SK-N-SH (cell line): Measurements from ENCODE around the gene PKNOX2. TPM values are rescaled to one million over a fixed set of nuclear protein-coding genes. Genes with fewer than 3 reads are reported as not detected.

Experiments
- CTCF ChIA-PET: fragments of 300-600, 350-600 bp; formaldehyde crosslinking; extraction: SDS; loops from one replicate; lab custom pipeline; 2021; lab: Yijun Ruan, JAX
- POLR2A ChIA-PET: fragments of 350-600 bp; sonication (Branson Sonifier 250); formaldehyde crosslinking; extraction: SDS; loops from one replicate; lab custom pipeline; 2020; ENCODE audit warnings: antibody characterized with exemption, inconsistent platforms; lab: Yijun Ruan, JAX
- DNase-seq: peaks from one replicate; pipeline ENCODE4 v3.0.0; 2012
- H2AFZ ChIP-seq: fragments of 200-600 bp; sonication (generic); 2 replicates; pipeline ENCODE4 v1.8.1; 2016; ENCODE audit warnings: antibody characterized with exemption, mild to moderate bottlenecking, low read depth
- H3F3A ChIP-seq: fragments of 200-600 bp; sonication (generic); replicated peaks from 2 replicates; pipeline ENCODE3; 2016; ENCODE audit warnings: antibody characterized with exemption, mild to moderate bottlenecking; ENCODE audit not compliant: insufficient read depth
- H3K27ac ChIP-seq, 2 experiments: fragments of 200-500 bp in 1 of 2; fragments of 200-600 bp in 1 of 2; sonication (Bioruptor generic) in 1 of 2; sonication (generic), shearing (Covaris generic) in 1 of 2; 2 replicates each; pipeline versions ENCODE4 v1.5.1 to v1.6.1; 2014 to 2016; ENCODE audit warnings: low read depth in 2 of 2, inconsistent platforms in 1 of 2, low read length in 1 of 2, mild to moderate bottlenecking in 1 of 2, mixed read lengths in 1 of 2
- H3K27me3 ChIP-seq: fragments of 200-600 bp; sonication (generic), shearing (Covaris generic); 2 replicates; pipeline ENCODE4 v1.6.1; 2016; ENCODE audit warnings: mixed run types; ENCODE audit not compliant: insufficient read depth
- H3K36me3 ChIP-seq, 2 experiments: fragments of 200-500 bp in 1 of 2; fragments of 200-600 bp in 1 of 2; sonication (Bioruptor generic) in 1 of 2; sonication (generic) in 1 of 2; replicated peaks in 1 of 2; 2 replicates each; pipeline versions ENCODE3 to v1.5.1; 2014 to 2016; ENCODE audit warnings: low read length in 1 of 2, mild to moderate bottlenecking in 1 of 2; ENCODE audit not compliant: insufficient read depth in 2 of 2, control insufficient read depth in 1 of 2
- H3K4me1 ChIP-seq, 2 experiments: fragments of 200-500 bp in 1 of 2; fragments of 200-600 bp in 1 of 2; sonication (Bioruptor generic) in 1 of 2; sonication (generic), shearing (Covaris generic) in 1 of 2; 2 replicates each; pipeline versions ENCODE4 v1.5.1 to v1.6.1; 2014 to 2016; ENCODE audit warnings: low read depth in 1 of 2, low read length in 1 of 2, mixed run types in 1 of 2; ENCODE audit not compliant: insufficient read depth in 2 of 2, control insufficient read depth in 1 of 2
- H3K4me2 ChIP-seq: fragments of 200-600 bp; sonication (generic), shearing (Covaris generic); 2 replicates; pipeline ENCODE4 v1.6.1; 2017; ENCODE audit warnings: mixed run types
- H3K4me3 ChIP-seq, 2 experiments: fragments of 200-500 bp in 1 of 2; fragments of 200-600 bp in 1 of 2; sonication (Bioruptor generic) in 1 of 2; sonication (generic), shearing (Covaris generic) in 1 of 2; 2 replicates each; pipeline versions ENCODE4 v1.5.1 to v1.8.1; 2014 to 2016; ENCODE audit warnings: low read depth in 2 of 2, inconsistent platforms in 1 of 2, low read length in 1 of 2, mild to moderate bottlenecking in 1 of 2, mixed read lengths in 1 of 2, moderate library complexity in 1 of 2
- H3K79me2 ChIP-seq: fragments of 200-600 bp; sonication (generic); 2 replicates; pipeline ENCODE4 v1.8.1; 2017; ENCODE audit warnings: mild to moderate bottlenecking; ENCODE audit not compliant: insufficient read depth
- H3K9ac ChIP-seq: fragments of 200-600 bp; sonication (generic); 2 replicates; pipeline ENCODE4 v1.6.1; 2017; ENCODE audit warnings: mixed run types
- H3K9me2 ChIP-seq: fragments of 200-600 bp; sonication (generic); 2 replicates; pipeline ENCODE4 v1.6.1; 2017; ENCODE audit warnings: mixed run types
- H3K9me3 ChIP-seq: fragments of 200-600 bp; sonication (generic); 2 replicates; pipeline ENCODE4 v1.6.1; 2017; ENCODE audit warnings: mixed run types, mild to moderate bottlenecking, moderate library complexity
- H4K20me1 ChIP-seq: fragments of 200-600 bp; sonication (generic); 2 replicates; pipeline ENCODE4 v1.6.1; 2017; ENCODE audit warnings: mild to moderate bottlenecking, mixed run types; ENCODE audit not compliant: insufficient read depth
- CTCF ChIP-seq: fragments of 200-600 bp; sonication (generic); IDR thresholded peaks from 2 replicates; pipeline ENCODE4 v1.6.1; 2017; ENCODE audit warnings: antibody characterized with exemption, mild to moderate bottlenecking, moderate library complexity
- EP300 ChIP-seq, 2 experiments: IDR thresholded peaks; 2 replicates each; pipeline versions ENCODE4 v1.4.0 to v1.6.1; 2012; ENCODE audit warnings: borderline replicate concordance in 1 of 2, low read depth in 1 of 2, low read length in 1 of 2
- EZH2phosphoT487 ChIP-seq: fragments of 200-600 bp; sonication (generic); IDR thresholded peaks from 2 replicates; pipeline ENCODE4 v1.6.1; 2017; ENCODE audit warnings: low read depth, mixed run types, mild to moderate bottlenecking, antibody characterized with exemption, moderate library complexity, borderline replicate concordance
- FOSL2 ChIP-seq: IDR thresholded peaks from 2 replicates; pipeline ENCODE4 v1.4.0; 2012; ENCODE audit warnings: low read depth, mild to moderate bottlenecking, moderate library complexity, borderline replicate concordance
- FOXJ3 ChIP-seq: sonication (generic); formaldehyde crosslinking; IDR thresholded peaks from 2 replicates; pipeline ENCODE4 v1.5.1; 2020; ENCODE audit warnings: mild to moderate bottlenecking, missing genetic modification reagents
- FOXM1 ChIP-seq: IDR thresholded peaks from 2 replicates; pipeline ENCODE4 v1.4.0; 2012; ENCODE audit warnings: low read depth, mild to moderate bottlenecking
- GABPA ChIP-seq: IDR thresholded peaks from 2 replicates; pipeline ENCODE4 v1.4.0; 2012; ENCODE audit warnings: low read depth, mild to moderate bottlenecking
- GATA2 ChIP-seq: sonication (generic); formaldehyde crosslinking; IDR thresholded peaks from 2 replicates; pipeline ENCODE4 v1.5.0; 2020; ENCODE audit warnings: mild to moderate bottlenecking, missing genetic modification reagents
- JUND ChIP-seq: IDR thresholded peaks from 2 replicates; pipeline ENCODE4 v1.4.0; 2012
- NFIC ChIP-seq: IDR thresholded peaks from 2 replicates; pipeline ENCODE4 v1.4.0; 2012; ENCODE audit warnings: borderline replicate concordance
- NRF1 ChIP-seq: IDR thresholded peaks from 2 replicates; pipeline ENCODE4 v1.6.1; 2012; ENCODE audit warnings: low read depth, mild to moderate bottlenecking, low read length
- RAD21 ChIP-seq: IDR thresholded peaks from 2 replicates; pipeline ENCODE4 v1.6.1; 2012; ENCODE audit warnings: mild to moderate bottlenecking, low read length
- RXRA ChIP-seq: IDR thresholded peaks from 2 replicates; pipeline ENCODE4 v1.4.0; 2012; ENCODE audit warnings: low read depth, mild to moderate bottlenecking, borderline replicate concordance
- SIN3A ChIP-seq: IDR thresholded peaks from 2 replicates; pipeline ENCODE4 v1.6.1; 2012; ENCODE audit warnings: low read depth, mild to moderate bottlenecking, low read length, moderate library complexity, borderline replicate concordance
- SMC3 ChIP-seq: IDR thresholded peaks from 2 replicates; pipeline ENCODE4 v1.6.1; 2012; ENCODE audit warnings: low read depth, low read length, improper control_type of control experiment
- TAF1 ChIP-seq: IDR thresholded peaks from 2 replicates; pipeline ENCODE4 v1.6.1; 2012; ENCODE audit warnings: low read depth, mild to moderate bottlenecking, low read length, moderate library complexity, borderline replicate concordance
- TCF12 ChIP-seq: IDR thresholded peaks from 2 replicates; pipeline ENCODE4 v1.4.0; 2012
- TEAD4 ChIP-seq: IDR thresholded peaks from 2 replicates; pipeline ENCODE4 v1.4.0; 2012; ENCODE audit warnings: mild to moderate bottlenecking, borderline replicate concordance; ENCODE audit not compliant: insufficient read depth
- USF2 ChIP-seq: fragments of 150-350 bp; IDR thresholded peaks from 2 replicates; pipeline ENCODE4 v1.6.1; 2017; ENCODE audit warnings: antibody characterized with exemption, low read length, low read depth, borderline replicate concordance
- YY1 ChIP-seq: IDR thresholded peaks from 2 replicates; pipeline ENCODE4 v1.4.0; 2012; ENCODE audit warnings: low read depth, mild to moderate bottlenecking
- WGBS: methylation state at CpG from one replicate; pipeline ENCODE4 v1.1.6; 2017; ENCODE audit warnings: low lambda C conversion rate; 5-methylcytosine and 5-hydroxymethylcytosine counted together
- polyA plus RNA-seq, 3 experiments: library from polyadenylated mRNA; depleted of rRNA; stranded (reverse); fragments of >200 nt; gene quantifications; 2 replicates each; pipeline ENCODE4 v1.2.3, GENCODE V29; 2012

PKNOX2 gene
- polyA plus RNA-seq, 1 of the 3 experiments (the other 2 are of a cell fraction) = 0.02 TPM

- Histone ChIP-seq H3F3A (no peaks in the 10 kb centered on the region), H3K9me2 (no peaks in the 10 kb centered on the region), H3K79me2 (no peaks in the 10 kb centered on the region), H3K27me3 (no peaks in the 10 kb centered on the region), H3K36me3 (no peaks in the 10 kb centered on the region), H3K9me3 (no peaks in the 10 kb centered on the region), H3K4me2 (no peak overlapping the region), H3K4me3 (no peak overlapping the region), H3K4me1 (no peaks in the 10 kb centered on the region), H2AFZ (no peak overlapping the region), H3K27ac (no peak overlapping the region), H4K20me1 (no peaks in the 10 kb centered on the region), H3K9ac (no peak overlapping the region)
- CTCF ChIA-PET = interaction anchor here (0.6 kb wide), 1 partner anchor 27 kb away, joined by 4 read pairs; no protein-coding TSS in a partner anchor
- TF ChIP-seq RAD21 = no peak
- no peak for TF ChIP-seq EZH2phosphoT487
- no peak for TF ChIP-seq TCF12
- no peak for TF ChIP-seq CTCF
- no peak for TF ChIP-seq SIN3A
- no peak for TF ChIP-seq TAF1
- no peak for TF ChIP-seq EP300 (IDR thresholded peaks at IDR 0.05; ENCODE audit: borderline replicate concordance in 1 of 2, low read depth in 1 of 2, low read length in 1 of 2)
- no peak for TF ChIP-seq SMC3
- no peak for TF ChIP-seq GABPA
- TF ChIP-seq FOXJ3 (CRISPR knock-in tag) = no peak
- TF ChIP-seq GATA2 (CRISPR knock-in tag) = no peak
- TF ChIP-seq NRF1 = no peak
- TF ChIP-seq NFIC = no peak
- no peak for TF ChIP-seq FOXM1
- no peak for TF ChIP-seq RXRA
- no peak for TF ChIP-seq USF2
- TF ChIP-seq YY1 = no peak
- TF ChIP-seq FOSL2 = no peak
- no peak for TF ChIP-seq TEAD4
- TF ChIP-seq JUND = no peak
- no peak for DNase-seq
- 49% methylated on average over 4 of the region's 4 CpGs for WGBS
- POLR2A ChIA-PET = no interaction called here
These were observed 80.7 kb downstream of the PKNOX2 start for GRCh38 chr11:125245299-125245698.
